Kidney tubule cell (primary cell): Measurements from ENCODE around the gene INTS1.

ENCODE experiments used
- DNase-seq: peaks from one replicate; pipeline ENCODE4 v3.0.0-alpha.2; 2018; ENCODE audit warnings: low spot score

The INTS1 gene, protein sequence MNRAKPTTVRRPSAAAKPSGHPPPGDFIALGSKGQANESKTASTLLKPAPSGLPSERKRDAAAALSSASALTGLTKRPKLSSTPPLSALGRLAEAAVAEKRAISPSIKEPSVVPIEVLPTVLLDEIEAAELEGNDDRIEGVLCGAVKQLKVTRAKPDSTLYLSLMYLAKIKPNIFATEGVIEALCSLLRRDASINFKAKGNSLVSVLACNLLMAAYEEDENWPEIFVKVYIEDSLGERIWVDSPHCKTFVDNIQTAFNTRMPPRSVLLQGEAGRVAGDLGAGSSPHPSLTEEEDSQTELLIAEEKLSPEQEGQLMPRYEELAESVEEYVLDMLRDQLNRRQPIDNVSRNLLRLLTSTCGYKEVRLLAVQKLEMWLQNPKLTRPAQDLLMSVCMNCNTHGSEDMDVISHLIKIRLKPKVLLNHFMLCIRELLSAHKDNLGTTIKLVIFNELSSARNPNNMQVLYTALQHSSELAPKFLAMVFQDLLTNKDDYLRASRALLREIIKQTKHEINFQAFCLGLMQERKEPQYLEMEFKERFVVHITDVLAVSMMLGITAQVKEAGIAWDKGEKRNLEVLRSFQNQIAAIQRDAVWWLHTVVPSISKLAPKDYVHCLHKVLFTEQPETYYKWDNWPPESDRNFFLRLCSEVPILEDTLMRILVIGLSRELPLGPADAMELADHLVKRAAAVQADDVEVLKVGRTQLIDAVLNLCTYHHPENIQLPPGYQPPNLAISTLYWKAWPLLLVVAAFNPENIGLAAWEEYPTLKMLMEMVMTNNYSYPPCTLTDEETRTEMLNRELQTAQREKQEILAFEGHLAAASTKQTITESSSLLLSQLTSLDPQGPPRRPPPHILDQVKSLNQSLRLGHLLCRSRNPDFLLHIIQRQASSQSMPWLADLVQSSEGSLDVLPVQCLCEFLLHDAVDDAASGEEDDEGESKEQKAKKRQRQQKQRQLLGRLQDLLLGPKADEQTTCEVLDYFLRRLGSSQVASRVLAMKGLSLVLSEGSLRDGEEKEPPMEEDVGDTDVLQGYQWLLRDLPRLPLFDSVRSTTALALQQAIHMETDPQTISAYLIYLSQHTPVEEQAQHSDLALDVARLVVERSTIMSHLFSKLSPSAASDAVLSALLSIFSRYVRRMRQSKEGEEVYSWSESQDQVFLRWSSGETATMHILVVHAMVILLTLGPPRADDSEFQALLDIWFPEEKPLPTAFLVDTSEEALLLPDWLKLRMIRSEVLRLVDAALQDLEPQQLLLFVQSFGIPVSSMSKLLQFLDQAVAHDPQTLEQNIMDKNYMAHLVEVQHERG (N-terminal part only)

DNA sequence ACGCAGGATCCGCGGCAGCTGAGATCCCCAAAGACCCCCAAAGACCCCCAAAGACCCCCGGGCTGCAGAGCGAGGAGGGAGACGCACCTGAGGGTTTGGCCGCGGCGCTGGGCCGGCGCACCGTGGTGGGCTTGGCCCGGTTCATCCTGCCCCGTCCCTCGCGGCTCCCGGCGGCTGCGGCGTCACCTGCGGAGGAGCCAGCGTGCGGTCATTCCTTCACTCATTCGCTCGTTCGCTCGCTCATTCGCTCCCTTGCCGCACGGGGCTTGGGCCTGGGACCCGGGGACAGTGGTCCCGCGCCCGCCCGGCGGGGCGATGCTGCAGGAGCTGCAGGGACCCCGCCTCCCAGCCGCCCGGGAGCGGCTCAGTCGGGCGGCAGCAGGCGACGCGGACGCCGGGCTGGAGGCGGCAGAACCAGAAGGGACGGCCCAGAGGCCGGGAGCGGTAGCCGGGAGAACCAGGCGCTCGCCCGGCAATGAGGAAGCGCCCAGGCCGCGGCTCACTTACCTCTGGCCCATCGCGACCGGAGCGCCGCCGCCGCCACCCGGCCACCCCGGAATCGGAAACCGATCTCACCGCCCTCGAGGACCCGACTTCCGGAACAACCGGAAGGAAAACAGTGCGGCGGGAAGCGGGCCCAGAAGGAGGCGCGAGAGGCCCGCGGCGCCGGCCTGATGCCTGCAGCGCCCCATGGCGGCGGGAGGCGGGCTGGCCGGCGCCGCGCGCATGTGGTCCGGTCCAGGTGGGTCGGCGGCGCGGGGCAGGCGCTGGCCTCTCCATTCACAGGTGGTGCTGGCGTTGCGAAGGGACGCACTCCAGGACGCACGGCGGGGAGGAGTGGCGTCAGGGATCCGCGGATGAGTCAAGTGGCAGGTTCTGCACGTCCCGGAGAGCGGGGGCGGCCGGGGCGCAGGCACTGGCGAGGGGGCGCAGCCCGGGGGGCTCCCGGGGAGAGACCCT is at the start of gene INTS1:
Gene INTS1 (minus strand): TSS at position 574 of the 960 bp plus-strand sequence. CDS start 429 bp downstream, at position 145.
- peak; percentile 95 for DNase-seq

DNA sequence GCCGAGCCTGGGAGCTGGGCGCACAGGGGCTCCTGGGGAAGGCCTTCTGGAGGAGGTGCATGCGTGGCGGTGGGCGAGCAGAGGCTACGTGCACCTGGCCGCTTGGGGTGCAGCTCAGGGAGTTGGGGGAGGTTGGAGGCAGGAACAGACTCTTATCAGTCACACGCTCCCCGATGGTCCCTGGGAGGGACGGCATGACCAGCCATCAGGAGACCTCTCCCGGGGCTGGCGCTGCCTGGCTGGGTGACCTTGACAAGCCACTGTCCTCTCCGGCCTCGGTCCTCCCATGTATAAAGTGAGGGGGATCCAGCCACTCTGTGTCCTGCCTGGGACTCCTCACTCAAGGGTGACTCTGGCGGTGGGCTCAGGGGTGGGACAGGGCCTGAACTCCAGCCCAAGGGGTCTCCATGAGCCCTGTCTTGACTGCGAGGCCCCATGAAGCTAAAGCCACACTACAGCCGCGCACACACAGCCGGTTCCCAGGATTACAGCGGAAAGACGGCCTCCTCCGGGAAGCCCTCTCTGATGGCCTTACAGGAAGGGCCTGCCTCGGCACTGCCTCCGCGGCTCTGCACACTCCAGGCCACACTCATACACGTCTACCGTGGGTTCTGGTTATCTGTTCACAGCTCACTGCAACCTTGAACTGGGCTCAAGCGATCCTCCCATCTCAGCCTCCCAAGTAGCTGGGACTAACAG is 49.5 kb upstream of the INTS1 start:
- no peak for DNase-seq

DNA sequence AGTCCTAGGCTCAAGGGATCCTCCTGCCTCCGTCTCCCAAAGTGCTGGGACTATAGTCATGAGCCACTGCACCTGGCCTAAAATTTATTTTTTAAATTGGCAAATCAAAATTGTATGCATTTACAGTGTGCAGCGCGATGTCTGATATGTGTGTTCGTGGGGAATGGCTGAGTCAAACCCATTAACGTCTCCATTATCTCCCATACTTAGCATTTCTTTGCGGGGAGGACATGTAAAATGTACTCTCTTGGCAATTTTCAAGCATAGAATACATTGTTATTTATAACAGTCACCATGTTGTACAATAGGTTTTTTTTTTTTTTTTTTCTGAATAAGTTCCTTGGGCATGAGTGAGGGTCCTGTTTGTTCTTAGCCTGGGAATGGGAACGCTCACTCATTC is 48.0 kb upstream of the INTS1 start:
- DNase-seq: no peak

DNA sequence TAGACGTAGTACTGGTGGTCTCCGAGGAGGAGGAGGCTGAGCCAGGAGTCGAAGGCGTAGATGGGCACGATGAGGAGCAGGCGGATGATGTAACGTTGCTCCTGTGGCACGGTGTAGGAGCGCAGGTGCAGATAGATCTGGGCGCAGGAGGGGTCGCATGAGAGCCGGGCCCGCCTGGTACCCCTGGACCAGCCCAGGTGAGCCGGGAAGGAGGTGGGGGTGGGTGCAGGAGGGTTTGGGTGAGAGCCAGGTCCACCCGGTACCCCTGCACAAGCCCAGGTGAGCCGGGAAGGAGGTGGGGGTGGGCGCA is 46.6 kb upstream of the INTS1 start:
- DNase-seq: no peak

DNA sequence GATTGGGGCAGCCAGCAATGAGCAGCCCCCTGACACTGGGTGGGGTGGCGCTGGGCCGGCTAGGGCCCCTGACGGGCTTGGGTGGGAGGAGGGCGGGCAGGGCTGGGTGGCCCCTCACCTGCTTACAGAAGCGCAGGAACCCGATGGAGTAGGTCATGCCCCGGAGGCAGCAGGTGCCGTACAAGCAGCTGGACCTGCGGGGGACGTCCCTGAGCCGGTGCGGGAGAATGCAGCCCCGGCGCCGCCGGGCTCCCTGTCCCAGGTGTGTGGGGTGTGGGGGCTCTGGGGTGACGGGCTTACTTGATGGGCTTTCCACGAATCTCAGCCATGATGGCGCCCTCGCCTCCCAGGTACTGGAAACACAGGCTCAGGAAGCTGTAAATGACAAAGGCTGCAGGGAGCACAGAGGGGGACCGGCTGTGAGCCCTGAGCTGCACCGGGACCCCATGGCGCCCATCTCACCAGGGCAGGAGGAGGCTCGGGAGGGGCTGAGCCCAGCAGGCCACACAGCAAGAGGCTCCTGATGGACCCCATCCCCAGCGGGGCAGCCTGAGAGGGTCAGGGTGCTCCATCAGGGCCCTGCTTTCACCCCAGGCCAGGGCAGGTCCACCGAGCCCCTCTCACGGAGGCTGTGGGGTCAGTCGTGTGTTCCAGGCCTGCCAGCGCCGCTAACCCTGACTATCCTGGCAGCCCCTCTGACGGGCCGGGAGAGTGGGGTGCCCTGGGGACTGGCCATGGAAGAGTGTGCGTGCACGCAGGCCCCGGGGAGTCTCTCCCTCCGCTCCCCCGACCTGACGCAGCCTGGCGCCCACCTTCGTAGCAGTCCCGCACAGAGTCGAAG is 46.0 kb upstream of the INTS1 start:
- DNase-seq: no peak

DNA sequence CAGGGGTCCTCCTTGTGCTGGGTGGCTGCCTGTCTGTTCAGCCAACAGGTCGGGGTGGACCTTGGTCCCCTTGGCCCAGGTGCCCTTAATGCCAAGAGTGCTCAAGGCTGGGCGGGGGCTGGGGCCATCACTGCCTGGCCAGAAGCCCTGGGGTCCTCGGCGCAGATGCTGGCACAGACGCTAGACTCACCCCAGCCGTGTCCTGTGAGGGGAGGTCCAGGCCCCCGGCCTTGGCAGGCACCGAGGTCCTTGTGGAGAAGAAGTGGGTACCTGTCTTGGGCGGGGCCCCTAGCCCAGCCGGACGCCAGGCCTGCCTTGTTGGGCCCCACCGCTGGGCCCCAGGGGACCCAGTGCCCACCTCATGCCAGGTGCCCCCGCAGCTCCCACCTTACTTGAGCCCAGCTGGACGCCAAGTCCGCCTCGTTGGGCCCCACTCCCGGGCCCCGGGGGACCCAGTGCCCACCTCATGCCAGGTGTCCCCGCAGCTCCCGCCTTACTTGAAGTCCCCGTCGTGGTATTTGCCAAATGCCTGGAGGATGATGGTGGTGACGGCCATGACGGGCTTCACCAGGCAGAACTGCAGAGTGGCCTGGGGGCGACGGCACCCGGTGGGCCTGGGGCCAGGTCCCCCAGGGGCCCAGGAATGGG is 45.3 kb upstream of the INTS1 start:
- DNase-seq: no peak

DNA sequence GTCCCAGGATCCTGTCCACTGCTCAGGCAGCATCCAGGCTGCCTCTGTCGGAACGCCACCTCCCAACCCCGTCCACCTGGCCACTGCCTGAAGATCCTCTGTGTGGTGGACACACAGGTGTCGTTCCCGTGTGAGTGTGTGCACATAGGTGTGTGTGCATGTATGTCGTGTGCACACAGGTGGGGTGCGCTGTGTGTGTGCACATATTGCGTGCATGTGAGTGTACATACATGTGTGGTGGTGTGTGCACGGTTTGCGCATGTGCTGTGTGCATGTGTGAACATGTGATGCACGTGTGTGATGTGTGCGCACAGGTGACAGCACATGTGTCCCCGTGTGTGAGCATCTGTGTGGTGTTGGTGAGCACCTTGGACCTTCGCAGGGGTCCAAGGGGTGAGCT is 44.8 kb upstream of the INTS1 start:
- no peak for DNase-seq

DNA sequence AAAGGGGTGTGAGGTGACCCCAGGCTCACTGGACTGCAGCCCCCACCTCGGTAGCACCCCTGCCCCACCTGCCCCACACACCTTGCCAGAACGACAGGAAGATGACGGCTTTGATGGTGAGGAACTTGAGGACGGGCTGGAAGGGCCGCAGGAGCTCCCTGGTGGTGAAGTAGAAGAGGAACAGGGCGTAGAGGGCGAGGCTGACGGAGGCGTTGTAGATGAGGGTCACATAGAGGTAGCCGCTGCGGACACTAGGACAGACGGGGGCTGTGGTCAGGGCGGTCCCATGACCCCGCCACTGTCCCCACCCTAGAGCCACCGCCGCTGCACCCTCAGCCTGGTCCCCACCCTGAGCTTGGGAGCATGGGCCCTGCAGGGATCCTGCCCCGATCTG is 44.2 kb upstream of the INTS1 start:
- no peak for DNase-seq

DNA sequence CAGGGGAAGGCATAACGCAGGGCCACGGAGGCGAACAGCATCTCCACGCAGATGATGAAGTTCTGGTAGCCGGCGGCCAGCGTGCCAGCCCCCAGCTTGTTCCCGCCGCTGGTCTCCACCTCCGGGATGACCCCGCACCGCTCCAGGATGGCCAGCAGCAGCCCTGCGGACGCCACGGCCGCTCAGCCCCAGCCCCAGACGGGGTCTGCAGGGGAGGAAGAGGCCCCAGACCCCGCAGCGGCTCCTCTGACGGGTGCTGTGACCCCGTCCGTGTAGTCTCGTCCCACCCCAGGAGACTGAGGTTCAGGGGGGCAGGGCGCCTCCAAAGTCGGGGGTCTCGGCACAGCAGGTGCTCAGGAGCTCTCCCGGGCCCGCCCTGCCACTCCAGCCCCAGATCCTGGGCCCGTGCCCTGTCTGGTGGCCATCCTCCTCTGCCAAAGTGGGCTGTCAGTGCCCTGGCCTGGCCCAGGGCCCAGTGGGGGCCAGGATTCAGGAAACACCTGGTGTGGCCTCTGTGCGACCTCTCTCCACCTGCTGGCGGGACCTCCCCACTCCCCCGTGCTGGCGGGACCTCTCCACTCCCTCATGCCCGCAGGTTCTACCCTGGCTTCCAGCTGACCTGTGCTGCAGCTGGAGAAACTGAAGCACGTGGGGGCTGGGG is 43.7 kb upstream of the INTS1 start:
- no peak for DNase-seq

DNA sequence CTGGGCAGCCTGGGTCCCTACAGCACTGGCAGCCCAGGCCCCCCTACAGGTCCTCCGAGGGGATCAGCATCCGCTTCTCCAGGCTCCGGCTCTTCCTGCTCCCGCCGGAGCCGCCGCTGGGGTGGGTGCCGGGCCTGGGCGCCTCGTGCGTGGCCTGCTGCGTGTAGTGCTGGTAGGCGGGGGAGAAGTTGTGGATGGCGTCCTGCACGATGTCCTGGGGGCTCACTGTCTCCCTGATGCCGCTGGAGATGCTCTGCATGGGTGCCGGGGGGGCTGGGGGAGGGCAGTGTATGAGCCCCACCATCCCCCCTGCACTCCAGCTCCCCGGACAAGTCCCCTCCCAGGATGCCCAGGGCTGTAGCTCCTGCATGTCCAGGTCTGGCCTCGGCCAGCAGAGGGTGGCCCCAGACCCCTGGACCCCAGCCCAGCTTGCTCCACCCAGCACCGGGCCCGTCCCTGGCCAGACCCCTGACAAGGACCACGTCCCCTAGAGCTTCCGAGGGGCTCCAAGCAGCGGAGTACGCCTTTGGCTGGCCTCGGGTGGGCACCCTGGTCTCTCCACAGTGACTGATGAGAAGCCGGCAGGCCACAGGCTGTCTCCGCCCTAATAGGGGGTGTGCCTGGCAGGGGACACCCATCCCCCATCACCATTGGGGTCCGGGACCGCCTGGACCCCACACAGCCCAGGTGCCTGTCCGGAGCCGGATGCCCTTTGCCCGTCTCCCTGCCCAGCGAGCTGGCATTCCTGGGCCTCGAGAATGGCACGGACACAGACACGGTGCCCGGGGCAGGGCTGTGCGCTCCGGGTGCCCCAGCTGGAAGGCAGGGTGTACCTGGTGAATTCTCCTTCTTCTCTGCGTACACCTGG is 43.0 kb upstream of the INTS1 start:
- DNase-seq: no peak

DNA sequence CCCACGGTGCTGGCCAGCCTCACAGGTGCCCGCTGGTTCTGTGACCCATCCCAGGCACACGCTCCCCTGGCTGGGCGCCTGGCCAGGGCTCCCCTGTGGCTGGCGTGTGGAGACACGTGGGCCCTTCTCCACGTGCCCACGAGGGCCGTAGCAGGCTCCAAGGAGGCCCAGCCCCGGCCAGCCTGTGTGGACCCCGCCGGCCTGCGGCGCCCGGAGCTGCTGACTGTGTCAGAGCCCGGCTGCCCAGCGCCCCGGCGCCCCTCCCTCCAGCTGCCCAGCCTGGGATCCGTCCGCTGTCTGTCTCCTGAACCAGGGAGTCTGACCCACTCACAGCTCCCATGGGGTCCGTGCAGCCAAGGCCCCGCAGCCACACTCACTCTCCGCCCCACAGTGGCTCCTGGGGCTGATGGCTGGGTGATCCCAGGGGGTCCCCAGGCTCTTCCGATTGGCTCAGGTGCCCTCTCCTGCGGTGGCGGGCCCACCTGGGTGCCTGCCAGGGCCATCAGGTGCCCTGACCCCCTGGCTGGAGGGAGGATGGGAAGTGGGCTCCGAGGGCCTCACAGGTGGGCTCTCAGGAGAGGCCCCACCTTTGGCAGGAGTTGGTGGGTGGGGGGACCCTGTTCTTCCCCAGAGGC is 42.2 kb upstream of the INTS1 start:
- no peak for DNase-seq

DNA sequence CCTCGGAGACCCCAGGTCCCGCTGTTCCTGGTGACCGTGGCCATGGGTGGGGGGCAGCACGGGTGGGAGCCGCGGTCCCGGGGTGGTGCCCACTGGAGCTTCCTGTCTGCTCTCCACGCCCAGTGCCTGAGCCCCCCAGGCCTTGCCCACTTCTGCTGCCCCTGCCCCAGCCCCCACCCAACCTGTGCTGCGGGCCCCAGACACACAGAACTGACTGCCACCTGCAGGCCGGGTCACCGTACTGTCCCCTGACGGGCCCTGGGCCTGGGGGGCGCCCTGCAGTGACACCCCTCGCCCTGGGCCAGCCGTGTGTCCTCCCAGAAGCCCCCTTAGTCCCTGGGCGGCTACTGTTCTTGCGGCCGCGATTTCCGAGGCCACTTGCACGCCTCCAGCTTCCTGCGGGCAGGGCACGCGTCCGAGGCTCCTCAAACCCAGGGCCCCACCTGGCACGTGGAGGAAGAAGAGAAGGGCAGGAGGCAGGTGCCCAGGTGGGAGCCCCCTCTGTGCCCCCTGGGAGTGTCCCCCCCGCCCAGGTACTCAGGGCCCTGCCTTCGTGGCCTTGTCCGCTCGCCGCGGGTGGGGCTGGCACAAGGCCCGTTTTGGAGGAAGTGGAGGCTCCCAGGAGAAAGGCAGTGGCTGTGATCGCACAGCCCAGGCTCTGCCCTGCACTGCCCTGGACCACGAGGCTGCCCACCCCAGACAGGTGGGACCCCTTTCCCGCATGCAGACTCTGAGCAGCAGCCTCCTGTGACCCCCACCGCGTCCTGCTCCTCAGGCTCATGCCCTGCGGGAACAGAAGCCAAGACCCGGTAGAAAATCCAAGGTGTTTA is 41.4 kb upstream of the INTS1 start:
- no peak for DNase-seq

DNA sequence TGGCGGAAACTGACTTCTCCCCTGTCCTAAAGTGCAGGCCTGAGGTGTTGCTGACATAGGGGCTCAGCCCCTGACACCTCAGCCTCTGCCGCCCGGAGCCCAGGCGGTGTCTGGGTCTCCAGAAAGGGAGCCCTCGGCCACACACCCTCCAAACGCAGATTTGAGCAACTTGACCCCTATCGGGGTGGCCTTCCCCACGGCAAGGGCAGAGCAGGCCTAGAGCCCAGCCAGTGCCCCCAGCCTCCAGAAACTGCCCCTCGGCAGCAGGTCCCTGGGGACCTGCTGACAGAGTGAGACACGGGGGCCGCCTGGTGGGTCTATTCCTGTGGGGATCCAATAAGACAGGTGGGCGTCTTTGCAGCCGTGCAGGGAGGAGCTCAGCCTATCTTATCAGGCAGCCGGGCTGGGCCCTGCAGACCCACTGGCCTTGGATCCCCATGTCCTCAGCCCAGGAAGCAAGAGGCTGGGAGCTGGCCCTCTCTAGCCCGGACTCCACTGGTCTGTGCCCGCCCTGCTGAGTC is 40.8 kb upstream of the INTS1 start:
- no peak for DNase-seq

DNA sequence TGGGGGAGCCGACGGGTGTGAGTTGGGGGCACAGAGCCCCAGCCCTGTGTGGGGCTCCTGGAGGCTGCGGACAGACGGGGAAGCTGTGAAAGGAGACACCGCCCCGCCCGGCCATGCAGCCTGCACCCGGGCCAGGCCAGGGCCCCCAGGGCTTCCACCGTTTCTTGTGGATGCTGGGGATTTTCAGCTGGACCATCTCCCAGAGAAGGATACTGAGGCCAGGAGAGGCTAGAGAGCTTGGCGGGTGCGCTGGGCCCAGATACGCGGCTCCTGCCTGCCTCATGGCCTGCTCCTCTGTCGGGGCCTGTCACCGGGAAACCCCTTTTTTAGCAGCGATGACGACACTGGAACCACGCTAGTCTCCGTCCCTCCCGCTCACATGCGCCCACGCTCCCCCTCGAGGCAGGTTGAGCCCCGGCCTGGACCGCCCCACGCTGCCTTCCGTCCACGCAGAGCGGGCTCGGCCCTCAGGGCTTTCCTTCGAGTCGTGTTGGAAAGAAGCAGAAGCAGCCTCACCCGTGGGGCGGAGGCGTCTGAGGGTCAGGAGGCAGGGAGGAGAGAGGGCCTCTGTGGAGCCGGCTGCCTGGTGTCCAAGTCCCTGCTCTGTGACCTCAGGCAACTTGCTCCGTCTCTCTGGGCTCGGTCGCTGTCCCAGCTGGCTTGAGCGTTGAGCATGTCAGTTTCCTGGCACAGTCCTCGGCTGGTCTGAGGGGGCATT is 40.1 kb upstream of the INTS1 start:
- no peak for DNase-seq

DNA sequence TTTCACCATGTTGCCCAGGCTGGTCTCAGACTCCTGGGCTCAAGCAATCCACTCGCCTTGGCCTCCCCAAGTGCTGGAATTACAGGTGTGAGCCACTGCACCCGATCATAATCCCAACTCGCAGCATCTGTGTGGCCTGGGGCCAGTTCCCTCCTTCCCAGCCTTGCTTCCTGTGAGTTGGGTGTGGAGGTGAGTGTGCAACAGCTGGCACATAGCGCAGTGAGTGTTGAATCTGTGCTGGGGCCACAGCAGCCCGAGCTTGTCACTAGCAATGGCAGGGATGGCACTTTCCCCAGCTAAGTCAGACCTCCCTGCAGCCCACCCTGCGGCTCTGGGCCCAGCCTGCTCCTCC is 39.6 kb upstream of the INTS1 start:
- no peak for DNase-seq
